WTC11 (cell line): ENCODE measurements around the gene TKT. TPM values are rescaled to one million over a fixed set of nuclear protein-coding genes. Genes with fewer than 3 reads are reported as not detected.

Experiments used
- ATAC-seq: fragments of 200-7000 bp; cut with Tn5 transposase; 2 replicates; pipeline ENCODE4 v1.10.0; 2021; ENCODE audit warnings: mild to moderate bottlenecking, moderate library complexity
- CTCF ChIA-PET: fragments of 300-600 bp; sonication (Branson Sonifier 250); formaldehyde crosslinking; loops from one replicate; lab custom pipeline; 2021; ENCODE audit warnings: antibody characterized with exemption; lab: Charles Lee
- POLR2A ChIA-PET: fragments of 350-600 bp; sonication (Branson Sonifier 250); formaldehyde crosslinking; loops from one replicate; lab custom pipeline; 2021; ENCODE audit warnings: antibody characterized with exemption; lab: Charles Lee
- DNase-seq: peaks from one replicate; pipeline ENCODE4 v3.0.0; 2021; ENCODE audit warnings: low spot score
- H3K27ac Mint-ChIP-seq: 2 replicates; pipeline ENCODE4 v1.8.0; 2021; ENCODE audit warnings: mixed read lengths
- H3K27me3 Mint-ChIP-seq: 2 replicates; pipeline ENCODE4 v1.8.0; 2021; ENCODE audit warnings: low read depth, mild to moderate bottlenecking, moderate library complexity, mixed read lengths
- H3K36me3 Mint-ChIP-seq: 2 replicates; pipeline ENCODE4 v1.8.0; 2021; ENCODE audit warnings: mixed read lengths
- H3K4me1 Mint-ChIP-seq: 2 replicates; pipeline ENCODE4 v1.8.0; 2022; ENCODE audit warnings: mixed read lengths
- H3K4me3 Mint-ChIP-seq: 2 replicates; pipeline ENCODE4 v1.8.0; 2021; ENCODE audit warnings: mild to moderate bottlenecking, moderate library complexity, mixed read lengths
- H3K9me3 Mint-ChIP-seq: 2 replicates; pipeline ENCODE4 v1.8.0; 2021; ENCODE audit warnings: mixed read lengths
- ATF2 ChIP-seq: sonication (generic); formaldehyde crosslinking; IDR thresholded peaks from 2 replicates; pipeline ENCODE4 v1.8.1; 2022; ENCODE audit warnings: low read depth, missing genetic modification reagents, borderline replicate concordance
- CBFB ChIP-seq: sonication (generic); formaldehyde crosslinking; IDR thresholded peaks from 2 replicates; pipeline ENCODE4 v1.8.1; 2022; ENCODE audit warnings: mild to moderate bottlenecking, low read depth, missing genetic modification reagents
- E2F4 ChIP-seq: sonication (generic); formaldehyde crosslinking; IDR thresholded peaks from 2 replicates; pipeline ENCODE4 v1.8.1; 2022; ENCODE audit warnings: low read depth, mild to moderate bottlenecking, moderate library complexity, missing genetic modification reagents, borderline replicate concordance
- E2F5 ChIP-seq: sonication (generic); formaldehyde crosslinking; IDR thresholded peaks from 2 replicates; pipeline ENCODE4 v1.8.1; 2022; ENCODE audit warnings: mild to moderate bottlenecking, moderate library complexity, missing genetic modification reagents
- HMGXB4 ChIP-seq: sonication (generic); formaldehyde crosslinking; IDR thresholded peaks from 2 replicates; pipeline ENCODE4 v1.8.1; 2023; ENCODE audit warnings: mild to moderate bottlenecking, moderate library complexity, missing genetic modification reagents
- JAZF1 ChIP-seq: fragments of 250-450 bp; sonication (Bioruptor Pico); IDR thresholded peaks from 2 replicates; pipeline ENCODE4 v1.9.0; 2021; ENCODE audit warnings: moderate library complexity, mild to moderate bottlenecking, inconsistent platforms
- MAX ChIP-seq: sonication (generic); formaldehyde crosslinking; IDR thresholded peaks from 2 replicates; pipeline ENCODE4 v1.8.0; 2022; ENCODE audit warnings: mild to moderate bottlenecking, missing genetic modification reagents
- MXD4 ChIP-seq: fragments of 250-450 bp; sonication (Bioruptor Pico); IDR thresholded peaks from 2 replicates; pipeline ENCODE4 v1.8.0; 2021; ENCODE audit warnings: mild to moderate bottlenecking, moderate library complexity, borderline replicate concordance
- NFATC4 ChIP-seq: fragments of 250-450 bp; sonication (Bioruptor Pico); IDR thresholded peaks from 2 replicates; pipeline ENCODE4 v1.9.0; 2021; ENCODE audit warnings: mild to moderate bottlenecking
- NFYB ChIP-seq: sonication (generic); formaldehyde crosslinking; conservative IDR thresholded peaks from 2 replicates; pipeline ENCODE4 v1.8.0; 2022; ENCODE audit warnings: low read depth, missing genetic modification reagents
- RELA ChIP-seq: sonication (generic); formaldehyde crosslinking; IDR thresholded peaks from 2 replicates; pipeline ENCODE4 v1.8.1; 2022; ENCODE audit warnings: missing genetic modification reagents, mild to moderate bottlenecking, borderline replicate concordance
- RORB ChIP-seq: fragments of 250-450 bp; sonication (Bioruptor Pico); IDR thresholded peaks from 2 replicates; pipeline ENCODE4 v1.9.0; 2021; ENCODE audit warnings: mild to moderate bottlenecking
- SMAD3 ChIP-seq: sonication (generic); formaldehyde crosslinking; IDR thresholded peaks from 2 replicates; pipeline ENCODE4 v1.8.0; 2022; ENCODE audit warnings: missing genetic modification reagents, mild to moderate bottlenecking, borderline replicate concordance
- TP53 ChIP-seq: sonication (generic); formaldehyde crosslinking; IDR thresholded peaks from 2 replicates; pipeline ENCODE4 v1.8.1; 2023; ENCODE audit warnings: mild to moderate bottlenecking, missing genetic modification reagents
- ZNF138 ChIP-seq: sonication (generic); formaldehyde crosslinking; conservative IDR thresholded peaks from 2 replicates; pipeline ENCODE4 v1.8.1; 2022; ENCODE audit warnings: mild to moderate bottlenecking, moderate library complexity, missing genetic modification reagents
- ZNF281 ChIP-seq: sonication (generic); formaldehyde crosslinking; IDR thresholded peaks from 2 replicates; pipeline ENCODE4 v1.8.0; 2023; ENCODE audit warnings: mild to moderate bottlenecking, missing genetic modification reagents
- ZNF512 ChIP-seq: sonication (generic); formaldehyde crosslinking; IDR thresholded peaks from 2 replicates; pipeline ENCODE4 v1.8.1; 2022; ENCODE audit warnings: missing genetic modification reagents, borderline replicate concordance
- total RNA-seq: library from RNA; stranded (reverse); gene quantifications from 3 replicates; pipeline ENCODE4 v1.2.3, GENCODE V29; 2021

The TKT gene
- total RNA-seq, 1 experiment from 2014 or later = 1,040 TPM

- Mint-ChIP-seq H3K9me3 (no peaks in the 10 kb centered on the region), H3K27me3 (no peaks in the 10 kb centered on the region), H3K4me1 (no peaks in the 10 kb centered on the region), H3K36me3 (peaks cover 3% of the 10 kb centered on the region; the same call in 1 of the 2 replicates), H3K4me3 (no peak overlapping the region), H3K27ac (no peak overlapping the region)
- ChIA-PET POLR2A (no interaction called here), CTCF (interaction anchor here (1.2 kb wide), 1 partner anchor 23 kb away, joined by 3 read pairs; the partner anchor contains the start of gene PRKCD)
- ATAC-seq (no peak), DNase-seq (no peak)
- no peak for TF ChIP-seq E2F4
- TF ChIP-seq SMAD3 (CRISPR knock-in tag) = no peak
- no peak for TF ChIP-seq NFATC4
Measured at GRCh38 chr3:53183514-53183913, 72.3 kb downstream of the TKT start.

- Mint-ChIP-seq H3K27me3 (no peaks in the 10 kb centered on the region), H3K27ac (no peak overlapping the region), H3K9me3 (no peaks in the 10 kb centered on the region), H3K4me3 (no peak overlapping the region), H3K36me3 (peaks cover 3% of the 10 kb centered on the region; the same call in 1 of the 2 replicates), H3K4me1 (no peaks in the 10 kb centered on the region)
- CTCF ChIA-PET = interaction anchor here (1.2 kb wide), 1 partner anchor 22 kb away, joined by 3 read pairs; the partner anchor contains the start of gene PRKCD
- DNase-seq = no peak
- no peak for TF ChIP-seq TP53
- no peak for TF ChIP-seq ZNF281 (CRISPR knock-in tag)
- TF ChIP-seq RELA (CRISPR knock-in tag) = no peak
- no peak for TF ChIP-seq ATF2 (CRISPR knock-in tag)
- no peak for TF ChIP-seq ZNF138 (CRISPR knock-in tag)
- TF ChIP-seq JAZF1 (CRISPR knock-in tag) = no peak
- POLR2A ChIA-PET = no interaction called here
- ATAC-seq = no peak
Measured at GRCh38 chr3:53182764-53183355, 73.0 kb downstream of the TKT start.

- H3K36me3 Mint-ChIP-seq = peaks cover 3% of the 10 kb centered on the region; the same call in 1 of the 2 replicates
- H3K9me3 Mint-ChIP-seq = no peaks in the 10 kb centered on the region
- no peak for ATAC-seq
- no peak for DNase-seq
- TF ChIP-seq RORB = no peak
- CTCF ChIA-PET = interaction anchor here (1.1 to 1.2 kb wide), 2 partner anchors 39 to 71 kb away, joined by 3 to 5 read pairs; no protein-coding TSS in a partner anchor
- H3K27me3 Mint-ChIP-seq = no peaks in the 10 kb centered on the region
- no peak overlapping the region for H3K27ac Mint-ChIP-seq
- POLR2A ChIA-PET = no interaction called here
- no peak overlapping the region for H3K4me3 Mint-ChIP-seq
- H3K4me1 Mint-ChIP-seq = no peaks in the 10 kb centered on the region
Measured at GRCh38 chr3:53181528-53181927, 74.3 kb downstream of the TKT start.

GRCh38 chr3:53181024-53181371 is 74.8 kb downstream of the TKT start:
- Mint-ChIP-seq H3K9me3 (no peaks in the 10 kb centered on the region), H3K27me3 (no peaks in the 10 kb centered on the region), H3K4me3 (no peak overlapping the region), H3K36me3 (peaks cover 3% of the 10 kb centered on the region; the same call in 1 of the 2 replicates), H3K4me1 (no peaks in the 10 kb centered on the region), H3K27ac (no peak overlapping the region)
- ChIA-PET POLR2A (no interaction called here), CTCF (interaction anchor here (1.1 to 1.2 kb wide), 2 partner anchors 39 to 71 kb away, joined by 3 to 5 read pairs; no protein-coding TSS in a partner anchor)
- ATAC-seq (no peak), DNase-seq (no peak)
- TF ChIP-seq MXD4 = no peak
- no peak for TF ChIP-seq E2F5
- TF ChIP-seq MAX (CRISPR knock-in tag) = no peak
- TF ChIP-seq NFATC4 = no peak
- no peak for TF ChIP-seq NFYB
- no peak for TF ChIP-seq HMGXB4
- no peak for TF ChIP-seq CBFB (CRISPR knock-in tag)
- no peak for TF ChIP-seq TP53
- TF ChIP-seq ZNF512 (CRISPR knock-in tag) = no peak
